ENCODE measurements around the gene NFU1.
A peak's percentile ranks its signal among the peaks of the same experiment; 100 is the strongest.
"Not testable (repeated sequence)": the region's sequence is repeated elsewhere in the genome, so short reads cannot be mapped to it uniquely, and the experiment has no call there.

NFU1 gene

GRCh38 chr2:69453475-69454129 is 16.4 kb upstream of the NFU1 start:
- H3K4me1 ChIP-seq (ENCODE audit: control insufficient read depth in 2 of 2, insufficient read depth in 2 of 2, low read length in 2 of 2): no peaks in the 10 kb centered on the region
- H3K9ac ChIP-seq (ENCODE audit: low read depth in 1 of 2, low read length in 2 of 2): no peak overlapping the region
- H3K9me3 ChIP-seq (ENCODE audit: control insufficient read depth in 2 of 2, low read length in 2 of 2): no peaks in the 10 kb centered on the region
- H3K36me3 ChIP-seq (ENCODE audit: control insufficient read depth in 2 of 2, insufficient read depth in 2 of 2, low read length in 2 of 2): no peaks in the 10 kb centered on the region
- no peak overlapping the region for H3K27ac ChIP-seq (ENCODE audit: low read depth in 2 of 2, low read length in 2 of 2)
- no peak overlapping the region for H3K4me3 ChIP-seq (ENCODE audit: low read length in 2 of 2)
- H3K27me3 ChIP-seq (ENCODE audit: control insufficient read depth in 2 of 2, insufficient read depth in 2 of 2, low read length in 2 of 2): no peaks in the 10 kb centered on the region

DNA sequence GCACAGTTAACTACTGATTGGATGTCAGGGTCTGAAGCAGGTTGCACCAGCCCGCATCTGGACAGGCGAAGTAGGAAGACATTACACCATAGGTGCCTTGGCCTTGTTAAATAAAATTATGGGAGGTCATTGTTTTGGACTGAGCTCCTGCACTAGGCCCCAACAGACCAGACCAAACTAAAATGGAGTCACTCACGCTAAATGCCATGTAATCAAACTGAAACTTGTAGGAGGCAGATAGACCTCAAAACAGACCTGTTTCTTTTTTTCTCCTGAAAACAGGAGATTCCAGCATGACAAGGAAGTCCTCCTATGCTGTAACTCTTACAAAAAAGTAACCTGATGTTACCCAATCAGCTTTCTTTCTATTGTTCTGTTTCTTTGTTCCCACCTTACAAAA is 15.5 kb upstream of the NFU1 start:
- no peaks in the 10 kb centered on the region for H3K36me3 ChIP-seq (ENCODE audit: control insufficient read depth in 2 of 2, insufficient read depth in 2 of 2, low read length in 2 of 2)
- H3K4me1 ChIP-seq (ENCODE audit: control insufficient read depth in 2 of 2, insufficient read depth in 2 of 2, low read length in 2 of 2): no peaks in the 10 kb centered on the region
- H3K9ac ChIP-seq (ENCODE audit: low read depth in 1 of 2, low read length in 2 of 2): no peak overlapping the region
- no peaks in the 10 kb centered on the region for H3K9me3 ChIP-seq (ENCODE audit: control insufficient read depth in 2 of 2, low read length in 2 of 2)
- no peak overlapping the region for H3K4me3 ChIP-seq (ENCODE audit: low read length in 2 of 2)
- no peaks in the 10 kb centered on the region for H3K27me3 ChIP-seq (ENCODE audit: control insufficient read depth in 2 of 2, insufficient read depth in 2 of 2, low read length in 2 of 2)
- H3K27ac ChIP-seq (ENCODE audit: low read depth in 2 of 2, low read length in 2 of 2): no peak overlapping the region

- Histone ChIP-seq H3K27me3 (ENCODE audit: control insufficient read depth in 2 of 2, insufficient read depth in 2 of 2, low read length in 2 of 2) (no peaks in the 10 kb centered on the region), H3K9ac (ENCODE audit: low read depth in 1 of 2, low read length in 2 of 2) (no peak overlapping the region), H3K4me1 (ENCODE audit: control insufficient read depth in 2 of 2, insufficient read depth in 2 of 2, low read length in 2 of 2) (no peaks in the 10 kb centered on the region), H3K4me3 (ENCODE audit: low read length in 2 of 2) (no peak overlapping the region), H3K9me3 (ENCODE audit: control insufficient read depth in 2 of 2, low read length in 2 of 2) (no peaks in the 10 kb centered on the region), H3K36me3 (ENCODE audit: control insufficient read depth in 2 of 2, insufficient read depth in 2 of 2, low read length in 2 of 2) (no peaks in the 10 kb centered on the region), H3K27ac (ENCODE audit: low read depth in 2 of 2, low read length in 2 of 2) (no peak overlapping the region)
These were observed 13.6 kb upstream of the NFU1 start for GRCh38 chr2:69450735-69451416.

DNA sequence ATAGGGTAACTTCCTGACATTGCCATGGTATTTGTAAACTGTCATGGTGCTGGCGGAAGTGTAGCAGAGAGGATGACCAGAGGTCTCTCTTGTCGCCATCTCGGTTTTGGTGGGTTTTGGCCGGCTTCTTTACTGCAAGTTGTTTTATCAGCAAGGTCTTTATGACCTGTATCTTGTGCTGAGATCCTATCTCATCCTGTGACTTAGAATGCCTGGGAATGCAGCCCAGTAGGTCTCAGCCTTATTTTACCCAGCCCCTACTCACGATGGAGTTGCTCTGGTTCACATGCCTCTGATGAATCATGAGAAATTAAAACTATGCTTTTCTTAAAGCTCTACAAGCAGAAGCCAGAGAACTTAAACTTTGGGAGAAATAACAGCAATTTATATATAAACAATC is 12.7 kb upstream of the NFU1 start:
- H3K27me3 ChIP-seq (ENCODE audit: control insufficient read depth in 2 of 2, insufficient read depth in 2 of 2, low read length in 2 of 2): no peaks in the 10 kb centered on the region
- H3K4me1 ChIP-seq (ENCODE audit: control insufficient read depth in 2 of 2, insufficient read depth in 2 of 2, low read length in 2 of 2): no peaks in the 10 kb centered on the region
- H3K9me3 ChIP-seq (ENCODE audit: control insufficient read depth in 2 of 2, low read length in 2 of 2): no peaks in the 10 kb centered on the region
- H3K27ac ChIP-seq (ENCODE audit: low read depth in 2 of 2, low read length in 2 of 2): no peak overlapping the region
- no peak overlapping the region for H3K9ac ChIP-seq (ENCODE audit: low read depth in 1 of 2, low read length in 2 of 2)
- no peaks in the 10 kb centered on the region for H3K36me3 ChIP-seq (ENCODE audit: control insufficient read depth in 2 of 2, insufficient read depth in 2 of 2, low read length in 2 of 2)
- H3K4me3 ChIP-seq (ENCODE audit: low read length in 2 of 2): no peak overlapping the region

GRCh38 chr2:69443673-69444072 is 6.4 kb upstream of the NFU1 start:
- H3K36me3 ChIP-seq (ENCODE audit: control insufficient read depth in 2 of 2, insufficient read depth in 2 of 2, low read length in 2 of 2); H3K27me3 ChIP-seq (ENCODE audit: control insufficient read depth in 2 of 2, insufficient read depth in 2 of 2, low read length in 2 of 2); H3K4me3 ChIP-seq (ENCODE audit: low read length in 2 of 2); H3K9me3 ChIP-seq (ENCODE audit: control insufficient read depth in 2 of 2, low read length in 2 of 2); H3K9ac ChIP-seq (ENCODE audit: low read depth in 1 of 2, low read length in 2 of 2); H3K27ac ChIP-seq (ENCODE audit: low read depth in 2 of 2, low read length in 2 of 2); H3K4me1 ChIP-seq (ENCODE audit: control insufficient read depth in 2 of 2, insufficient read depth in 2 of 2, low read length in 2 of 2): not testable (repeated sequence)

DNA sequence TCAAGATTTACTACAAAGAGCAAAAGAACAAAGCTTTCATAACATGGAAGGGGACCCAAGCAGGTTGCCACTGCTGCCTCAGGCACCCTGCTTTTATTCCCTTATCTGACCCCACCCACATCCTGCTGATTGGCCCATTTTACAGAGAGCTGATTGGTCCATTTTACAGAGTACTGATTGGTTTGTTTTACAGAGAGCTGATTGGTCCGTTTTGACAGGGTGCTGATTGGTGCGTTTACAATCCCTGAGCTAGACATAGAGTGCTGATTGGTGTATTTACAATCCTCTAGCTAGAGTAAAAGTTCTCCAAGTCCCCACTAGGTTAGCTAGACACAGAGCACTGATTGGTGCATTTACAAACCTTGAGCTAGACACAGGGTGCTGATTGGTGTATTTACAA is 2.3 kb upstream of the NFU1 start:
- H3K9ac ChIP-seq (ENCODE audit: low read depth in 1 of 2, low read length in 2 of 2); H3K27ac ChIP-seq (ENCODE audit: low read depth in 2 of 2, low read length in 2 of 2); H3K36me3 ChIP-seq (ENCODE audit: control insufficient read depth in 2 of 2, insufficient read depth in 2 of 2, low read length in 2 of 2); H3K27me3 ChIP-seq (ENCODE audit: control insufficient read depth in 2 of 2, insufficient read depth in 2 of 2, low read length in 2 of 2); H3K4me3 ChIP-seq (ENCODE audit: low read length in 2 of 2); H3K9me3 ChIP-seq (ENCODE audit: control insufficient read depth in 2 of 2, low read length in 2 of 2): not testable (repeated sequence)
- peaks cover 15 to 22% of the 10 kb centered on the region in 2 donors for H3K4me1 ChIP-seq (ENCODE audit: control insufficient read depth in 2 of 2, insufficient read depth in 2 of 2, low read length in 2 of 2)

- no peak overlapping the region for H3K4me3 ChIP-seq (ENCODE audit: low read length in 2 of 2)
- no peaks in the 10 kb centered on the region for H3K36me3 ChIP-seq (ENCODE audit: control insufficient read depth in 2 of 2, insufficient read depth in 2 of 2, low read length in 2 of 2)
- no peaks in the 10 kb centered on the region for H3K27me3 ChIP-seq (ENCODE audit: control insufficient read depth in 2 of 2, insufficient read depth in 2 of 2, low read length in 2 of 2)
- no peaks in the 10 kb centered on the region for H3K9me3 ChIP-seq (ENCODE audit: control insufficient read depth in 2 of 2, low read length in 2 of 2)
- H3K27ac ChIP-seq (ENCODE audit: low read depth in 2 of 2, low read length in 2 of 2): peak overlapping the region; percentile 96 to 99
- peaks cover 16 to 22% of the 10 kb centered on the region in 2 donors for H3K4me1 ChIP-seq (ENCODE audit: control insufficient read depth in 2 of 2, insufficient read depth in 2 of 2, low read length in 2 of 2)
- no peak overlapping the region for H3K9ac ChIP-seq (ENCODE audit: low read depth in 1 of 2, low read length in 2 of 2)
These were observed 1.3 kb upstream of the NFU1 start for GRCh38 chr2:69438580-69438979.

DNA sequence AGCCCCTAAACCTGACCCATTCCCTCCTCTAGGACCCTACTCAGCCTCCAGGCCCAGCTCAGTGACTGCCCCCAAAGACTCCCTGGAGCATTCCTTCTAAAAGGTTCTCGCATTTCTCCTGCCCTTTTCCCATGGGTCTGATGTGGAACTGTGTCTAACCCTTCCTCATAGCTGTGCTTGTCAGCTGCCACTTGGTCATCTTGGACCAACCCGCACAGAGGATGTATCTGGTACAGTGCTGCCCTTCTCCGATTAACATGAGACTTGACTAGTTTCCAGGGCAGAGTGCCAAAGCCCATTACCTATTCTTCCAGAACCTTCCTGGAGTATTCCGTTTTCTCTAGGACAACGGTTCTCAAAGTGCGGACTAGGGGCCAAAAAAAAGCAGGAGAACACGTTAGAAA is 518 bp upstream of the NFU1 start:
- H3K27ac ChIP-seq (ENCODE audit: low read depth in 2 of 2, low read length in 2 of 2): peak overlapping the region; percentile 96 to 99
- peak overlapping the region; percentile 88 to 92 for H3K4me3 ChIP-seq (ENCODE audit: low read length in 2 of 2)
- H3K9ac ChIP-seq (ENCODE audit: low read depth in 1 of 2, low read length in 2 of 2): peak overlapping the region; percentile 98 to 99
- peaks cover 16 to 22% of the 10 kb centered on the region in 2 donors for H3K4me1 ChIP-seq (ENCODE audit: control insufficient read depth in 2 of 2, insufficient read depth in 2 of 2, low read length in 2 of 2)
- H3K27me3 ChIP-seq (ENCODE audit: control insufficient read depth in 2 of 2, insufficient read depth in 2 of 2, low read length in 2 of 2): no peaks in the 10 kb centered on the region
- no peaks in the 10 kb centered on the region for H3K9me3 ChIP-seq (ENCODE audit: control insufficient read depth in 2 of 2, low read length in 2 of 2)
- no peaks in the 10 kb centered on the region for H3K36me3 ChIP-seq (ENCODE audit: control insufficient read depth in 2 of 2, insufficient read depth in 2 of 2, low read length in 2 of 2)

- H3K27me3 ChIP-seq (ENCODE audit: control insufficient read depth in 2 of 2, insufficient read depth in 2 of 2, low read length in 2 of 2): no peaks in the 10 kb centered on the region
- peak overlapping the region; percentile 88 to 92 for H3K4me3 ChIP-seq (ENCODE audit: low read length in 2 of 2)
- no peaks in the 10 kb centered on the region for H3K9me3 ChIP-seq (ENCODE audit: control insufficient read depth in 2 of 2, low read length in 2 of 2)
- H3K4me1 ChIP-seq (ENCODE audit: control insufficient read depth in 2 of 2, insufficient read depth in 2 of 2, low read length in 2 of 2): peaks cover 16 to 22% of the 10 kb centered on the region in 2 donors
- peak overlapping the region; percentile 96 to 99 for H3K27ac ChIP-seq (ENCODE audit: low read depth in 2 of 2, low read length in 2 of 2)
- H3K36me3 ChIP-seq (ENCODE audit: control insufficient read depth in 2 of 2, insufficient read depth in 2 of 2, low read length in 2 of 2): peaks cover 1 to 3% of the 10 kb centered on the region in 2 donors
- H3K9ac ChIP-seq (ENCODE audit: low read depth in 1 of 2, low read length in 2 of 2): peak overlapping the region; percentile 98 to 99
These were observed 668 bp downstream of the NFU1 start for GRCh38 chr2:69436596-69436937.

- Histone ChIP-seq H3K9ac (ENCODE audit: low read depth in 1 of 2, low read length in 2 of 2) (no peak overlapping the region), H3K27me3 (ENCODE audit: control insufficient read depth in 2 of 2, insufficient read depth in 2 of 2, low read length in 2 of 2) (no peaks in the 10 kb centered on the region), H3K4me3 (ENCODE audit: low read length in 2 of 2) (no peak overlapping the region), H3K27ac (ENCODE audit: low read depth in 2 of 2, low read length in 2 of 2) (no peak overlapping the region), H3K4me1 (ENCODE audit: control insufficient read depth in 2 of 2, insufficient read depth in 2 of 2, low read length in 2 of 2) (peaks cover 16 to 22% of the 10 kb centered on the region in 2 donors), H3K36me3 (ENCODE audit: control insufficient read depth in 2 of 2, insufficient read depth in 2 of 2, low read length in 2 of 2) (peaks cover 14% of the 10 kb centered on the region in 2 donors), H3K9me3 (ENCODE audit: control insufficient read depth in 2 of 2, low read length in 2 of 2) (no peaks in the 10 kb centered on the region)
These were observed 2.5 kb downstream of the NFU1 start for GRCh38 chr2:69434753-69435152.

Data from mucosa of rectum (tissue), 2 donors.